Rectal smooth muscle tissue (tissue), 1 donor: ENCODE measurements around the gene SLC6A7.

Experiments
- H3K27ac ChIP-seq: one replicate; pipeline ENCODE4 v1.7.0; 2013; ENCODE audit warnings: low read depth, low read length, inconsistent platforms
- H3K27me3 ChIP-seq: one replicate; pipeline ENCODE4 v1.7.0; 2013; ENCODE audit warnings: low read length; ENCODE audit not compliant: control insufficient read depth, insufficient read depth
- H3K36me3 ChIP-seq: one replicate; pipeline ENCODE4 v1.7.0; 2013; ENCODE audit warnings: low read length; ENCODE audit not compliant: control insufficient read depth, insufficient read depth
- H3K4me1 ChIP-seq: one replicate; pipeline ENCODE4 v1.7.0; 2013; ENCODE audit warnings: low read length; ENCODE audit not compliant: control insufficient read depth, insufficient read depth
- H3K4me3 ChIP-seq: one replicate; pipeline ENCODE4 v1.7.0; 2013; ENCODE audit warnings: low read length
- H3K9ac ChIP-seq: one replicate; pipeline ENCODE4 v1.7.0; 2013; ENCODE audit warnings: low read length

The SLC6A7 gene

GRCh38 chr5:150159031-150159430 is 30.8 kb upstream of the SLC6A7 start:
- H3K27me3 ChIP-seq, result no peaks in the 10 kb centered on the region
- H3K4me1 ChIP-seq, result peaks cover 8% of the 10 kb centered on the region
- H3K36me3 ChIP-seq, result no peaks in the 10 kb centered on the region
- no peak overlapping the region for H3K9ac ChIP-seq
- H3K4me3 ChIP-seq, result no peak overlapping the region
- H3K27ac ChIP-seq, result no peak overlapping the region

- no peak overlapping the region for H3K4me3 ChIP-seq
- no peak overlapping the region for H3K9ac ChIP-seq
- H3K27me3 ChIP-seq, result no peaks in the 10 kb centered on the region
- no peaks in the 10 kb centered on the region for H3K36me3 ChIP-seq
- H3K27ac ChIP-seq, result no peak overlapping the region
- H3K4me1 ChIP-seq, result peaks cover 8% of the 10 kb centered on the region
Measured at GRCh38 chr5:150159741-150160179, 30.1 kb upstream of the SLC6A7 start.

GRCh38 chr5:150160448-150161081 is 29.3 kb upstream of the SLC6A7 start:
- Histone ChIP-seq H3K4me3 (no peak overlapping the region), H3K36me3 (no peaks in the 10 kb centered on the region), H3K9ac (no peak overlapping the region), H3K4me1 (peaks cover 4% of the 10 kb centered on the region), H3K27me3 (no peaks in the 10 kb centered on the region), H3K27ac (peak overlapping the region; percentile 24)

GRCh38 chr5:150161242-150162141 is 28.4 kb upstream of the SLC6A7 start:
- H3K4me3 ChIP-seq, result no peak overlapping the region
- H3K4me1 ChIP-seq, result no peaks in the 10 kb centered on the region
- H3K27me3 ChIP-seq, result no peaks in the 10 kb centered on the region
- no peak overlapping the region for H3K9ac ChIP-seq
- H3K36me3 ChIP-seq, result no peaks in the 10 kb centered on the region
- H3K27ac ChIP-seq, result no peak overlapping the region

- H3K27ac ChIP-seq, result no peak overlapping the region
- H3K4me1 ChIP-seq, result no peaks in the 10 kb centered on the region
- H3K36me3 ChIP-seq, result no peaks in the 10 kb centered on the region
- H3K27me3 ChIP-seq, result no peaks in the 10 kb centered on the region
- no peak overlapping the region for H3K9ac ChIP-seq
- no peak overlapping the region for H3K4me3 ChIP-seq
Measured at GRCh38 chr5:150162142-150162513, 27.7 kb upstream of the SLC6A7 start.

- Histone ChIP-seq H3K36me3 (no peaks in the 10 kb centered on the region), H3K4me3 (no peak overlapping the region), H3K27me3 (no peaks in the 10 kb centered on the region), H3K27ac (no peak overlapping the region), H3K4me1 (no peaks in the 10 kb centered on the region), H3K9ac (no peak overlapping the region)
Measured at GRCh38 chr5:150163035-150163434, 26.8 kb upstream of the SLC6A7 start.

GRCh38 chr5:150163547-150164059 is 26.3 kb upstream of the SLC6A7 start:
- Histone ChIP-seq H3K4me3 (no peak overlapping the region), H3K27ac (no peak overlapping the region), H3K9ac (no peak overlapping the region), H3K36me3 (no peaks in the 10 kb centered on the region), H3K27me3 (no peaks in the 10 kb centered on the region), H3K4me1 (no peaks in the 10 kb centered on the region)

GRCh38 chr5:150164211-150164980 is 25.5 kb upstream of the SLC6A7 start:
- Histone ChIP-seq H3K27ac (no peak overlapping the region), H3K4me1 (no peaks in the 10 kb centered on the region), H3K27me3 (peaks cover 3% of the 10 kb centered on the region), H3K4me3 (no peak overlapping the region), H3K9ac (no peak overlapping the region), H3K36me3 (no peaks in the 10 kb centered on the region)

GRCh38 chr5:150166037-150166649 is 23.7 kb upstream of the SLC6A7 start:
- Histone ChIP-seq H3K27ac (no peak overlapping the region), H3K4me3 (peak overlapping the region; percentile 23), H3K36me3 (no peaks in the 10 kb centered on the region), H3K9ac (no peak overlapping the region), H3K4me1 (no peaks in the 10 kb centered on the region), H3K27me3 (peaks cover 3% of the 10 kb centered on the region)

GRCh38 chr5:150166650-150167511 is 23.0 kb upstream of the SLC6A7 start, which contains the start of gene CDX1:
Gene CDX1 (plus strand): TSS chr5:150166778. CDS start chr5:150166877, 99 bp downstream.
- H3K9ac ChIP-seq, result peak within 1 kb of the TSS; percentile 14
- H3K4me1 ChIP-seq, result no peaks in the 10 kb centered on the region
- H3K27me3 ChIP-seq, result peaks cover 3% of the 10 kb centered on the region
- no peak within 1 kb of the TSS for H3K27ac ChIP-seq
- H3K4me3 ChIP-seq, result peak within 1 kb of the TSS; percentile 55
- no peaks in the 10 kb centered on the region for H3K36me3 ChIP-seq

- no peak overlapping the region for H3K9ac ChIP-seq
- peak overlapping the region; percentile 55 for H3K4me3 ChIP-seq
- peaks cover 3% of the 10 kb centered on the region for H3K27me3 ChIP-seq
- H3K36me3 ChIP-seq, result no peaks in the 10 kb centered on the region
- no peak overlapping the region for H3K27ac ChIP-seq
- no peaks in the 10 kb centered on the region for H3K4me1 ChIP-seq
Measured at GRCh38 chr5:150167512-150167850, 22.4 kb upstream of the SLC6A7 start.
